Spleen (tissue), 7 donors: ENCODE results near the gene HSPB8.

Experiments
- POLR2A ChIP-seq, 3 donors: fragments of 450-650 bp; IDR thresholded peaks; one replicate each; pipeline ENCODE4 v1.5.1; 2017; ENCODE audit warnings: antibody characterized with exemption in 3 of 3, mild to moderate bottlenecking in 1 of 3
- POLR2AphosphoS5 ChIP-seq, 3 donors: sonication (generic); formaldehyde crosslinking; IDR thresholded peaks; one replicate each; pipeline ENCODE4 v1.5.1; 2017; ENCODE audit warnings: antibody characterized with exemption in 3 of 3
- TF ChIP-seq, protein P1 (sequence below), 11 experiments: fragments of 200-600 bp in 7 of 11; fragments of 450-650 bp in 4 of 11; sonication (generic) in 4 of 11; IDR thresholded peaks in 8 of 11; conservative IDR thresholded peaks in 3 of 11; 1 replicate in 7 of 11; 2 replicates in 4 of 11; pipeline versions ENCODE4 v1.4.0 to v1.8.0; 2016 to 2021; ENCODE audit warnings: antibody characterized with exemption in 11 of 11, inconsistent platforms in 4 of 11, mild to moderate bottlenecking in 1 of 11
- donor health status: DM: no; HTN: no; CAD: no; lungs with moderate emphysema.
- donor health status: DM: no; HTN: no; CAD: no.
- donor health status: DM: no; HTN: no; CAD: no.

DNA sequence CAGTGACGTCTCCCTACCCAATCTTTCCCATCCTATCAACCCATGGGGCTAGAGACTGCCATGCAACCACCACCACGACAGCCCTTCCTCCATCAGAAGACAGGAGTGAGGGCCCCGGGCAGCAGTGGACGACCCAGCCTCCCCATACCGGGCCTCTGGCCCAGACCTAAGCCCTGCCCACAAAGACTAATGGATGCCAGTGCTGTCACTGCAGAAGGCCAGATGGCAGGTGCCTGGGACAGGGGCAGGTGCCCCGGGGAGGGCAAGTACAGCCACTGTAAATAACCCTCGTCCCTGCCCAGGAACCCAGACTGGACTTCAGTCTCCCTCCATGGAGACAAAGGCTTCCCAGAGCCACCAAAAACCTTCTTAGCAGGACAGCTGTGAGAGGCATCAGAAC is 20.3 kb upstream of the HSPB8 start:
- TF ChIP-seq POLR2A (IDR thresholded peaks at IDR 0.05) (no peak), POLR2AphosphoS5 (IDR thresholded peaks at IDR 0.05) (no peak)
- TF ChIP-seq, protein P1, sequence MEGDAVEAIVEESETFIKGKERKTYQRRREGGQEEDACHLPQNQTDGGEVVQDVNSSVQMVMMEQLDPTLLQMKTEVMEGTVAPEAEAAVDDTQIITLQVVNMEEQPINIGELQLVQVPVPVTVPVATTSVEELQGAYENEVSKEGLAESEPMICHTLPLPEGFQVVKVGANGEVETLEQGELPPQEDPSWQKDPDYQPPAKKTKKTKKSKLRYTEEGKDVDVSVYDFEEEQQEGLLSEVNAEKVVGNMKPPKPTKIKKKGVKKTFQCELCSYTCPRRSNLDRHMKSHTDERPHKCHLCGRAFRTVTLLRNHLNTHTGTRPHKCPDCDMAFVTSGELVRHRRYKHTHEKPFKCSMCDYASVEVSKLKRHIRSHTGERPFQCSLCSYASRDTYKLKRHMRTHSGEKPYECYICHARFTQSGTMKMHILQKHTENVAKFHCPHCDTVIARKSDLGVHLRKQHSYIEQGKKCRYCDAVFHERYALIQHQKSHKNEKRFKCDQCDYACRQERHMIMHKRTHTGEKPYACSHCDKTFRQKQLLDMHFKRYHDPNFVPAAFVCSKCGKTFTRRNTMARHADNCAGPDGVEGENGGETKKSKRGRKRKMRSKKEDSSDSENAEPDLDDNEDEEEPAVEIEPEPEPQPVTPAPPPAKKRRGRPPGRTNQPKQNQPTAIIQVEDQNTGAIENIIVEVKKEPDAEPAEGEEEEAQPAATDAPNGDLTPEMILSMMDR (IDR thresholded peaks at IDR 0.05 in 8 of 11, conservative IDR thresholded peaks at IDR 0.05 in 3 of 11): no peak
